Esophagus squamous epithelium (tissue), 5 donors: ENCODE data around the gene GALC. TPM values are rescaled to one million over a fixed set of nuclear protein-coding genes. Genes with fewer than 3 reads are reported as not detected.
"Not testable (repeated sequence)": the region's sequence is repeated elsewhere in the genome, so short reads cannot be mapped to it uniquely, and the experiment has no call there.

Experiments used
- DNase-seq: peaks from one replicate; lab custom pipeline; 2025; lab: John Stamatoyannopoulos, UW
- H3K27ac ChIP-seq, 4 donors: fragments of 200-600 bp; sonication (generic); one replicate each; pipeline ENCODE4 v1.5.1; 2016 to 2019; ENCODE audit warnings: mild to moderate bottlenecking in 1 of 4
- H3K27me3 ChIP-seq, 4 donors: fragments of 200-600 bp; sonication (generic); 1 replicate in 3 of 4; 2 replicates in 1 of 4; pipeline versions ENCODE4 v1.5.1 to v1.6.0; 2017 to 2021; ENCODE audit warnings: antibody characterized with exemption in 1 of 4
- H3K36me3 ChIP-seq, 3 donors: fragments of 200-600 bp; sonication (generic); one replicate each; pipeline ENCODE4 v1.5.1; 2016 to 2019
- H3K4me1 ChIP-seq, 3 donors: fragments of 200-600 bp; sonication (generic); one replicate each; pipeline ENCODE4 v1.5.1; 2017 to 2019
- H3K4me3 ChIP-seq, 4 donors: fragments of 200-600 bp; sonication (generic); 1 replicate in 3 of 4; 2 replicates in 1 of 4; pipeline ENCODE4 v1.5.1; 2016 to 2019; ENCODE audit warnings: mild to moderate bottlenecking in 2 of 4, moderate library complexity in 1 of 4
- H3K9me3 ChIP-seq, 3 donors: fragments of 200-600 bp; sonication (generic); one replicate each; pipeline ENCODE4 v1.5.1; 2016 to 2019
- CTCF ChIP-seq, 6 experiments: fragments of 450-650 bp in 4 of 6; fragments of 200-600 bp in 2 of 6; sonication (generic) in 2 of 6; IDR thresholded peaks; one replicate each; pipeline ENCODE4 v1.5.1; 2016 to 2019; ENCODE audit warnings: antibody characterized with exemption in 6 of 6, mild to moderate bottlenecking in 4 of 6, moderate library complexity in 4 of 6
- POLR2A ChIP-seq, 4 donors: fragments of 450-650 bp; IDR thresholded peaks; one replicate each; pipeline ENCODE4 v1.6.1; 2017; ENCODE audit warnings: antibody characterized with exemption in 4 of 4, mild to moderate bottlenecking in 4 of 4, moderate library complexity in 3 of 4
- WGBS, 2 donors: methylation state at CpG; one replicate each; pipeline ENCODE4 v1.1.5; 2018; 5-methylcytosine and 5-hydroxymethylcytosine counted together
- intact Hi-C: fragments of 100-400 bp; cut with DNase I; formaldehyde crosslinking; loops from one replicate; pipeline ENCODE4 v1.15.0; 2022
- total RNA-seq, 4 donors: library from RNA; depleted of rRNA; stranded (reverse); fragments of >200 nt; gene quantifications; one replicate each; pipeline ENCODE4 v1.1.0, GENCODE V29; 2016
- donor health status: DM: yes; HTN: yes; CAD: no.

The GALC gene
- total RNA-seq, 4 donors from 2014 or later, result 3.4 to 15.8 (median 10.8) TPM

GRCh38 chr14:88026890-88027289 is 33.9 kb upstream of the GALC start:
- intact Hi-C loops, result no loop called here
- Histone ChIP-seq H3K27me3 (peaks cover 0 to 10% (median 0%) of the 10 kb centered on the region in 4 donors), H3K9me3 (no peaks in the 10 kb centered on the region), H3K36me3 (no peaks in the 10 kb centered on the region), H3K4me1 (no peaks in the 10 kb centered on the region), H3K4me3 (no peak overlapping the region), H3K27ac (no peak overlapping the region)
- no peak for DNase-seq
- TF ChIP-seq POLR2A (IDR thresholded peaks at IDR 0.05) (no peak), CTCF (IDR thresholded peaks at IDR 0.05) (no peak)
- WGBS, 2 donors, result 38 to 41% methylated on average over 2 of the region's 2 CpGs

GRCh38 chr14:88025313-88025712 is 32.3 kb upstream of the GALC start:
- no peaks in the 10 kb centered on the region for H3K4me1 ChIP-seq
- no peak overlapping the region for H3K27ac ChIP-seq
- WGBS, 2 donors, result 49 to 71% methylated on average over 3 of the region's 3 CpGs
- peaks cover 0 to 7% (median 0%) of the 10 kb centered on the region in 4 donors for H3K27me3 ChIP-seq
- no peaks in the 10 kb centered on the region for H3K9me3 ChIP-seq
- intact Hi-C loops, result no loop called here
- no peak for TF ChIP-seq CTCF (IDR thresholded peaks at IDR 0.05)
- no peak for TF ChIP-seq POLR2A (IDR thresholded peaks at IDR 0.05)
- no peak overlapping the region for H3K4me3 ChIP-seq
- DNase-seq, result no peak
- H3K36me3 ChIP-seq, result no peaks in the 10 kb centered on the region

- H3K36me3 ChIP-seq, H3K4me3 ChIP-seq, H3K27ac ChIP-seq, H3K27me3 ChIP-seq, H3K4me1 ChIP-seq, DNase-seq, H3K9me3 ChIP-seq, intact Hi-C loops: not testable (repeated sequence)
- WGBS, 2 donors, result 59 to 64% methylated on average over 10 to 11 of the region's 11 CpGs
Observed at GRCh38 chr14:88024252-88025086, 31.5 kb upstream of the GALC start.

GRCh38 chr14:88023658-88024187 is 30.7 kb upstream of the GALC start:
- Histone ChIP-seq H3K4me3 (no peak overlapping the region), H3K4me1 (no peaks in the 10 kb centered on the region), H3K36me3 (no peaks in the 10 kb centered on the region), H3K27me3 (peaks cover 0 to 7% (median 0%) of the 10 kb centered on the region in 4 donors), H3K9me3 (no peaks in the 10 kb centered on the region), H3K27ac (no peak overlapping the region)
- intact Hi-C loops, result no loop called here
- TF ChIP-seq POLR2A (IDR thresholded peaks at IDR 0.05) (no peak), CTCF (IDR thresholded peaks at IDR 0.05) (no peak)
- 44 to 58% methylated on average over 3 of the region's 3 CpGs for WGBS, 2 donors
- DNase-seq, result no peak

- DNase-seq, result no peak
- intact Hi-C loops, result loop anchor here (10.0 kb wide), 2 partner anchors 147 to 367 kb away; partner anchors contain the start of gene SPATA7
- H3K27ac ChIP-seq, result no peak overlapping the region
- 76 to 84% methylated on average over 2 of the region's 2 CpGs for WGBS, 2 donors
- H3K4me3 ChIP-seq, result no peak overlapping the region
- TF ChIP-seq CTCF (IDR thresholded peaks at IDR 0.05) (no peak), POLR2A (IDR thresholded peaks at IDR 0.05) (no peak)
- H3K9me3 ChIP-seq, result no peaks in the 10 kb centered on the region
- H3K4me1 ChIP-seq, result no peaks in the 10 kb centered on the region
- no peaks in the 10 kb centered on the region for H3K36me3 ChIP-seq
- no peaks in the 10 kb centered on the region for H3K27me3 ChIP-seq
Observed at GRCh38 chr14:88017535-88017934, 24.6 kb upstream of the GALC start.
